SK-N-SH treated with all-trans-retinoic acid at 6 μM for 48 hours (cell line): Measurements from ENCODE around the gene LVRN.

Experiments used
- ATAC-seq: fragments of 200-7000 bp; cut with Tn5 transposase; 3 replicates; pipeline ENCODE4 v1.9.1; 2020; ENCODE audit warnings: mild to moderate bottlenecking, moderate library complexity
- ARNTL ChIP-seq: fragments of 450-650 bp; formaldehyde crosslinking; IDR thresholded peaks from 2 replicates; pipeline ENCODE4 v1.5.0; 2020; ENCODE audit warnings: low read depth, mild to moderate bottlenecking, moderate library complexity, borderline replicate concordance
- BACH2 ChIP-seq: fragments of 250-450 bp; sonication (Bioruptor Pico); IDR thresholded peaks from 2 replicates; pipeline ENCODE4 v1.9.0; 2021; ENCODE audit warnings: mild to moderate bottlenecking, borderline replicate concordance
- CREB5 ChIP-seq: fragments of 250-450 bp; sonication (Bioruptor Pico); IDR thresholded peaks from 2 replicates; pipeline ENCODE4 v1.5.1; 2020; ENCODE audit warnings: low read depth, mild to moderate bottlenecking, moderate library complexity
- CSDC2 ChIP-seq: fragments of 250-450 bp; sonication (Bioruptor Pico); IDR thresholded peaks from 2 replicates; pipeline ENCODE4 v1.5.0; 2020; ENCODE audit warnings: mild to moderate bottlenecking, moderate library complexity
- CSRNP3 ChIP-seq: fragments of 250-450 bp; sonication (Bioruptor Pico); IDR thresholded peaks from 2 replicates; pipeline ENCODE4 v1.5.1; 2021; ENCODE audit warnings: mild to moderate bottlenecking, moderate library complexity
- ESRRG ChIP-seq: fragments of 250-450 bp; sonication (Bioruptor Pico); IDR thresholded peaks from 2 replicates; pipeline ENCODE4 v1.6.1; 2021; ENCODE audit warnings: mild to moderate bottlenecking
- GLIS3 ChIP-seq: fragments of 250-450 bp; sonication (Bioruptor Pico); IDR thresholded peaks from 2 replicates; pipeline ENCODE4 v1.5.0; 2020; ENCODE audit warnings: mild to moderate bottlenecking, moderate library complexity
- ISL1 ChIP-seq: fragments of 250-450 bp; sonication (Bioruptor Pico); IDR thresholded peaks from 2 replicates; pipeline ENCODE4 v2.1.2; 2022; ENCODE audit warnings: mild to moderate bottlenecking, moderate library complexity
- POU6F1 ChIP-seq: fragments of 250-450 bp; sonication (Bioruptor Pico); IDR thresholded peaks from 2 replicates; pipeline ENCODE4 v1.8.0; 2021; ENCODE audit warnings: low read depth, mild to moderate bottlenecking, moderate library complexity, borderline replicate concordance
- PPARA ChIP-seq: fragments of 250-450 bp; sonication (Bioruptor Pico); IDR thresholded peaks from 2 replicates; pipeline ENCODE4 v1.5.0; 2020; ENCODE audit warnings: mild to moderate bottlenecking, borderline replicate concordance
- RARB ChIP-seq: fragments of 250-450 bp; sonication (Bioruptor Pico); IDR thresholded peaks from 2 replicates; pipeline ENCODE4 v1.8.0; 2021; ENCODE audit warnings: mild to moderate bottlenecking, moderate library complexity
- SNAI2 ChIP-seq: fragments of 250-450 bp; sonication (Bioruptor Pico); IDR thresholded peaks from 2 replicates; pipeline ENCODE4 v1.5.0; 2020; ENCODE audit warnings: mild to moderate bottlenecking, moderate library complexity
- TCF4 ChIP-seq: fragments of 250-450 bp; sonication (Bioruptor Pico); IDR thresholded peaks from 2 replicates; pipeline ENCODE4 v1.8.0; 2021; ENCODE audit warnings: mild to moderate bottlenecking, moderate library complexity, borderline replicate concordance
- TOX ChIP-seq: fragments of 250-450 bp; sonication (Bioruptor Pico); IDR thresholded peaks from 2 replicates; pipeline ENCODE4 v1.8.0; 2021; ENCODE audit warnings: mild to moderate bottlenecking, moderate library complexity, borderline replicate concordance
- TSHZ2 ChIP-seq: fragments of 250-450 bp; sonication (Bioruptor Pico); IDR thresholded peaks from 2 replicates; pipeline ENCODE4 v1.5.0; 2020; ENCODE audit warnings: mild to moderate bottlenecking, moderate library complexity
- ZC3H10 ChIP-seq: fragments of 250-450 bp; sonication (Bioruptor Pico); IDR thresholded peaks from 2 replicates; pipeline ENCODE4 v1.5.1; 2021; ENCODE audit warnings: mild to moderate bottlenecking, moderate library complexity
- ZFP3 ChIP-seq: fragments of 250-450 bp; sonication (Bioruptor Pico); IDR thresholded peaks from 2 replicates; pipeline ENCODE4 v1.5.0; 2020; ENCODE audit warnings: mild to moderate bottlenecking, moderate library complexity
- ZNF565 ChIP-seq: fragments of 450-650 bp; formaldehyde crosslinking; conservative IDR thresholded peaks from 2 replicates; pipeline ENCODE4 v1.5.0; 2020; ENCODE audit warnings: low read depth, mild to moderate bottlenecking, moderate library complexity
- ZNF70 ChIP-seq: fragments of 450-650 bp; formaldehyde crosslinking; IDR thresholded peaks from 2 replicates; pipeline ENCODE4 v1.5.0; 2020; ENCODE audit warnings: mild to moderate bottlenecking, moderate library complexity

Gene LVRN

GRCh38 chr5:115941051-115941675 is 21.1 kb upstream of the LVRN start (continued):
- no peak for TF ChIP-seq ARNTL (CRISPR knock-in tag)

GRCh38 chr5:115944501-115944900 is 17.8 kb upstream of the LVRN start:
- no peak for TF ChIP-seq ARNTL (CRISPR knock-in tag)
- TF ChIP-seq ZC3H10, result no peak
- TF ChIP-seq POU6F1 (CRISPR knock-in tag), result no peak
- TF ChIP-seq ISL1 (CRISPR knock-in tag), result no peak
- no peak for TF ChIP-seq ZFP3 (CRISPR knock-in tag)
- TF ChIP-seq TOX, result no peak
- ATAC-seq, result no peak

- no peak for ATAC-seq
- TF ChIP-seq ISL1 (CRISPR knock-in tag) (no peak), CSDC2 (CRISPR knock-in tag) (no peak), TCF4 (no peak), TSHZ2 (CRISPR knock-in tag) (no peak), GLIS3 (CRISPR knock-in tag) (no peak), CREB5 (CRISPR knock-in tag) (no peak), POU6F1 (CRISPR knock-in tag) (no peak)
Measured at GRCh38 chr5:115946655-115947054, 15.6 kb upstream of the LVRN start.

- ATAC-seq, result no peak
- TF ChIP-seq RARB (CRISPR knock-in tag) (no peak), TOX (no peak), SNAI2 (CRISPR knock-in tag) (no peak), ZNF565 (no peak), CSDC2 (CRISPR knock-in tag) (no peak), PPARA (no peak), ZFP3 (CRISPR knock-in tag) (no peak)
Measured at GRCh38 chr5:115947260-115947659, 15.0 kb upstream of the LVRN start.

GRCh38 chr5:115948091-115948534 is 14.2 kb upstream of the LVRN start:
- no peak for TF ChIP-seq ZFP3 (CRISPR knock-in tag)
- no peak for TF ChIP-seq CSRNP3
- TF ChIP-seq ESRRG (CRISPR knock-in tag), result no peak
- no peak for TF ChIP-seq ZNF70 (CRISPR knock-in tag)
- no peak for TF ChIP-seq ISL1 (CRISPR knock-in tag)
- TF ChIP-seq CREB5 (CRISPR knock-in tag), result no peak
- no peak for TF ChIP-seq BACH2 (CRISPR knock-in tag)
- TF ChIP-seq CSDC2 (CRISPR knock-in tag), result no peak
- no peak for TF ChIP-seq ZNF565
- no peak for TF ChIP-seq PPARA
- TF ChIP-seq RARB (CRISPR knock-in tag), result no peak
- TF ChIP-seq POU6F1 (CRISPR knock-in tag), result no peak
- no peak for ATAC-seq
